Sigmoid colon (tissue), 4 donors: ENCODE results near the gene CEP83.

Experiments used
- CTCF ChIP-seq, 4 experiments: fragments of 450-650 bp in 3 of 4; fragments of 200-600 bp in 1 of 4; IDR thresholded peaks; one replicate each; pipeline ENCODE4 v1.5.1; 2016 to 2019; ENCODE audit warnings: antibody characterized with exemption in 4 of 4, mild to moderate bottlenecking in 3 of 4, moderate library complexity in 2 of 4
- EP300 ChIP-seq, 4 donors: sonication (generic); formaldehyde crosslinking; IDR thresholded peaks; one replicate each; pipeline ENCODE4 v1.6.1; 2017; ENCODE audit warnings: antibody characterized with exemption in 4 of 4
- POLR2A ChIP-seq, 2 donors: fragments of 450-650 bp; IDR thresholded peaks; one replicate each; pipeline ENCODE4 v1.6.1; 2016; ENCODE audit warnings: antibody characterized with exemption in 2 of 2, mild to moderate bottlenecking in 2 of 2, moderate library complexity in 2 of 2
- POLR2AphosphoS5 ChIP-seq, 4 donors: sonication (generic); formaldehyde crosslinking; IDR thresholded peaks; one replicate each; pipeline ENCODE4 v1.6.1; 2017; ENCODE audit warnings: antibody characterized with exemption in 4 of 4

DNA sequence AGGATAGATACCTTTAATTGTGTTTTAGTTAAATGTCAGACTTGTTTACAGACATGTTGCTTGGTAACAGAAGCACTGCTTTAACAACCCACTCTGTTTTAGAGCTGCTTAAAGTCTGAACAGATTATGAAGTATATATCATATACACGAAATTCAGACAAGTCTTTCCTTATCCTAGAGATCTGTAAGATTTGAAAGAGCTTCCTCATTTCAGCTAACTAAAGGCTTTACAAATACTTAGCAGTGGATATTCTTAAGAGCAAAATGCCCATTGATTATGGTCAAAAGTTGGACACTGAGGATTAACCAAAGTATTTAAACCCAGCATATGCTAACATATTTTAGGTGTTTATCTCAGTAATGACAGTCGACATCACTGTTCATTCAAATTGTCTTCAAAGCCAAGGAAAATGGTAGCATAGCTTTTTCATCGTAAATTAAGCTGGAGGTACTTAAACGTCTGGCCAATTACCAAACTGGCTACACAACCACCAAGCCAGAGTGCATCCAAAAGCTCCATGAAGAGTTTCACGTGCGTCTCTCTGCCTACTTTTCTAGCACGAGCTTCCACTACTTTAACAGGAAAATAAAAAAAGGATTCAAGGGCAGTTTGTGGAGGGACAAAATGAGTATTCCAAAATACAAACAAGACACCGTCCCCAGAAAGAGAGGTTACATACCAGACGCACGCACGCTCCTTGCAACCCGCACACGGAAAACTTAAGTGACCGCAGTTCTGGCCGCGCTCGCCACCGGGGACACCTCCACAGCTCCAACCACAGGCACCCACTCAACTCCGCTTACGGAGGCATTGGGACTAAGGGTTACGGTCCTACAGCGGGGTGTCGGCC, 565 bp downstream of the CEP83 start:
- TF ChIP-seq CTCF (IDR thresholded peaks at IDR 0.05) (no peak), POLR2AphosphoS5 (IDR thresholded peaks at IDR 0.05) (no peak), POLR2A (IDR thresholded peaks at IDR 0.05) (no peak), EP300 (IDR thresholded peaks at IDR 0.05) (peak in 1 of 4 donors; percentile 29)
